Panc1 (cell line): ENCODE results near the gene IGFALS. TPM values are rescaled to one million over a fixed set of nuclear protein-coding genes. Genes with fewer than 3 reads are reported as not detected.

Experiments used
- ATAC-seq: fragments of 200-7000 bp; cut with Tn5 transposase; 2 replicates; pipeline ENCODE4 v1.9.1; 2020; ENCODE audit warnings: mild to moderate bottlenecking, moderate library complexity
- BruUV-seq: library from RNA; stranded (reverse); fragments of 400-500 nt; replicated peaks from 2 replicates; lab custom pipeline; 2021; lab: Mats Ljungman, UMichigan
- CTCF ChIA-PET: fragments of 300-600 bp; sonication (Branson Sonifier 250); formaldehyde crosslinking; loops from one replicate; lab custom pipeline; 2022; ENCODE audit warnings: antibody characterized with exemption; lab: Charles Lee
- POLR2A ChIA-PET: fragments of 300-600 bp; sonication (Branson Sonifier 250); formaldehyde crosslinking; loops from one replicate; lab custom pipeline; 2022; ENCODE audit warnings: antibody characterized with exemption; lab: Charles Lee
- DNase-seq: peaks from one replicate; pipeline ENCODE4 v3.0.0-alpha.2; 2010; ENCODE audit warnings: low read depth, low spot score
- H3K27ac ChIP-seq: 2 replicates; pipeline ENCODE4 v1.5.1; 2011; ENCODE audit warnings: mild to moderate bottlenecking, low read length, inconsistent platforms
- H3K27me3 ChIP-seq: fragments of 200-500 bp; sonication (Bioruptor generic); 2 replicates; pipeline ENCODE4 v1.6.0; 2014; ENCODE audit warnings: low read length, inconsistent platforms; ENCODE audit not compliant: control insufficient read depth, insufficient read depth
- H3K36me3 ChIP-seq: fragments of 200-500 bp; sonication (Bioruptor generic); 2 replicates; pipeline ENCODE4 v1.5.1; 2014; ENCODE audit warnings: inconsistent platforms, mild to moderate bottlenecking, low read length, moderate library complexity; ENCODE audit not compliant: control insufficient read depth, insufficient read depth
- H3K4me1 ChIP-seq: 2 replicates; pipeline ENCODE4 v1.5.1; 2011; ENCODE audit warnings: inconsistent platforms, mild to moderate bottlenecking, low read length, moderate library complexity; ENCODE audit not compliant: control insufficient read depth, insufficient read depth
- H3K4me3 ChIP-seq, 2 experiments: 2 replicates each; pipeline ENCODE4 v1.5.1; 2011 to 2012; ENCODE audit warnings: low read depth in 2 of 2, low read length in 2 of 2, mild to moderate bottlenecking in 2 of 2, inconsistent platforms in 1 of 2, moderate library complexity in 1 of 2
- H3K9me3 ChIP-seq: fragments of 200-500 bp; sonication (Bioruptor generic); 2 replicates; pipeline ENCODE4 v1.5.1; 2014; ENCODE audit warnings: low read depth, mild to moderate bottlenecking, inconsistent platforms, low read length, moderate library complexity; ENCODE audit not compliant: control insufficient read depth, insufficient read depth
- CTCF ChIP-seq: fragments of 450-650 bp; IDR thresholded peaks from 2 replicates; pipeline ENCODE4 v1.5.1; 2017; ENCODE audit warnings: mild to moderate bottlenecking
- POLR2AphosphoS5 ChIP-seq: IDR thresholded peaks from 2 replicates; pipeline ENCODE4 v1.6.1; 2012; ENCODE audit warnings: mild to moderate bottlenecking, low read depth, low read length, moderate library complexity
- REST ChIP-seq, 2 experiments: IDR thresholded peaks; 2 replicates each; pipeline ENCODE4 v1.6.1; 2011 to 2012; ENCODE audit warnings: low read depth in 2 of 2, control low read depth in 1 of 2, low read length in 1 of 2, mild to moderate bottlenecking in 1 of 2, moderate library complexity in 1 of 2; ENCODE audit not compliant: insufficient read depth in 1 of 2
- SIN3A ChIP-seq: IDR thresholded peaks from 2 replicates; pipeline ENCODE4 v1.6.1; 2012; ENCODE audit warnings: low read depth, mild to moderate bottlenecking, low read length, moderate library complexity, borderline replicate concordance; ENCODE audit not compliant: insufficient read depth
- TCF7L2 ChIP-seq: IDR thresholded peaks from 2 replicates; pipeline ENCODE4 v1.6.1; 2011; ENCODE audit warnings: mild to moderate bottlenecking, low read depth, low read length, inconsistent platforms
- in situ Hi-C: cut with HindIII; loops from 2 replicates; pipeline ENCODE4 v1.10.0; 2016; ENCODE audit warnings: low sequenced_read_pairs, low pct_unique_long_range_greater_than_20kb
- intact Hi-C: fragments of 100-400 bp; cut with micrococcal nuclease; formaldehyde crosslinking; loops from one replicate; pipeline ENCODE4 v1.10.0; 2022; ENCODE audit not compliant: unreplicated experiment
- total RNA-seq: library from RNA; stranded (reverse); gene quantifications from one replicate; pipeline ENCODE4 v1.2.1, GENCODE V29; 2021; ENCODE audit not compliant: unreplicated experiment

IGFALS gene
- total RNA-seq, 1 experiment from 2014 or later = 0.10 TPM

GRCh38 chr16:1780677-1781072 is 12.8 kb downstream of the IGFALS start:
- Histone ChIP-seq H3K27me3 (no peaks in the 10 kb centered on the region), H3K36me3 (peaks cover 3% of the 10 kb centered on the region; the same call in 1 of the 2 replicates), H3K4me3 (peak overlapping the region; percentile 72 to 98; a peak in 3 of 4 replicates), H3K4me1 (peaks cover 49% of the 10 kb centered on the region), H3K27ac (peak overlapping the region; percentile 79), H3K9me3 (no peaks in the 10 kb centered on the region)
- POLR2A ChIA-PET = interaction anchor here (0.6 kb wide), 1 partner anchor 345 kb away, joined by 4 read pairs; no protein-coding TSS in a partner anchor
- BruUV-seq = no TSS peak
- ATAC-seq (no peak), DNase-seq (no peak)
- in situ Hi-C loops (no loop called here), intact Hi-C loops (no loop called here)
- TF ChIP-seq SIN3A = no peak
- no peak for TF ChIP-seq CTCF
- peak; percentile 36; the same call in 1 of the 2 replicates for TF ChIP-seq POLR2AphosphoS5
- CTCF ChIA-PET = interaction anchor here (0.6 kb wide), 1 partner anchor 438 kb away, joined by 6 read pairs; no protein-coding TSS in a partner anchor

GRCh38 chr16:1779741-1780676 is 13.5 kb downstream of the IGFALS start:
- DNase-seq (no peak), ATAC-seq (no peak)
- Histone ChIP-seq H3K27ac (peak overlapping the region; percentile 79; the same call in 1 of the 2 replicates), H3K9me3 (no peaks in the 10 kb centered on the region), H3K4me3 (no peak overlapping the region), H3K36me3 (peaks cover 3% of the 10 kb centered on the region; the same call in 1 of the 2 replicates), H3K4me1 (peaks cover 50% of the 10 kb centered on the region), H3K27me3 (no peaks in the 10 kb centered on the region)
- no peak for TF ChIP-seq SIN3A
- no peak for TF ChIP-seq TCF7L2
- TF ChIP-seq REST (IDR thresholded peaks at IDR 0.05; ENCODE audit: insufficient read depth in 1 of 2, low read depth in 2 of 2, low read length in 1 of 2) = 0 out of 4 replicates have a peak, but pooled peaks of 1 of the 2 experiments have one; percentile 33
- TF ChIP-seq POLR2AphosphoS5 = peak; percentile 77
- no peak for TF ChIP-seq CTCF
- CTCF ChIA-PET = interaction anchor here (0.6 kb wide), 1 partner anchor 437 kb away, joined by 6 read pairs; no protein-coding TSS in a partner anchor
- in situ Hi-C loops = no loop called here
- intact Hi-C loops = loop anchor here (10.0 kb wide), 1 partner anchor 1095 kb away; the partner anchor contains the start of genes JMJD8 and STUB1
- POLR2A ChIA-PET = interaction anchor here (0.6 kb wide), 1 partner anchor 345 kb away, joined by 4 read pairs; no protein-coding TSS in a partner anchor
- TSS peak; percentile 89 for BruUV-seq
